IPS-18a (cell line): Measurements from ENCODE around the gene PSMA6.

Experiments
- H3K27ac ChIP-seq: one replicate; pipeline ENCODE4 v1.5.1; 2013; ENCODE audit warnings: low read length
- H3K27me3 ChIP-seq: one replicate; pipeline ENCODE4 v1.6.1; 2013; ENCODE audit warnings: mild to moderate bottlenecking, low read length; ENCODE audit not compliant: control insufficient read depth, insufficient read depth
- H3K36me3 ChIP-seq: one replicate; pipeline ENCODE4 v1.6.1; 2013; ENCODE audit warnings: low read depth, low read length; ENCODE audit not compliant: control insufficient read depth
- H3K4me1 ChIP-seq: one replicate; pipeline ENCODE4 v1.6.1; 2013; ENCODE audit warnings: low read depth, low read length; ENCODE audit not compliant: control insufficient read depth
- H3K4me3 ChIP-seq: one replicate; pipeline ENCODE4 v1.5.1; 2013; ENCODE audit warnings: low read length
- H3K9ac ChIP-seq: one replicate; pipeline ENCODE4 v1.6.1; 2013; ENCODE audit warnings: mild to moderate bottlenecking, low read length, moderate library complexity
- H3K9me3 ChIP-seq: one replicate; pipeline ENCODE4 v1.6.1; 2013; ENCODE audit warnings: low read depth, low read length; ENCODE audit not compliant: control insufficient read depth

Gene PSMA6

GRCh38 chr14:35362911-35363374, 70.8 kb downstream of the PSMA6 start:
- Histone ChIP-seq H3K27me3 (no peaks in the 10 kb centered on the region), H3K4me1 (peaks cover 2% of the 10 kb centered on the region), H3K9me3 (no peaks in the 10 kb centered on the region), H3K9ac (no peak overlapping the region), H3K27ac (no peak overlapping the region), H3K36me3 (no peaks in the 10 kb centered on the region), H3K4me3 (no peak overlapping the region)

- H3K4me3 ChIP-seq = no peak overlapping the region
Measured at GRCh38 chr14:35365130-35366055, 73.2 kb downstream of the PSMA6 start.

GRCh38 chr14:35366056-35366451, 73.9 kb downstream of the PSMA6 start:
- H3K27ac ChIP-seq = no peak overlapping the region
- peaks cover 7% of the 10 kb centered on the region for H3K4me1 ChIP-seq
- no peaks in the 10 kb centered on the region for H3K36me3 ChIP-seq
- no peak overlapping the region for H3K9ac ChIP-seq
- no peaks in the 10 kb centered on the region for H3K9me3 ChIP-seq
- H3K4me3 ChIP-seq = no peak overlapping the region
- no peaks in the 10 kb centered on the region for H3K27me3 ChIP-seq

More at GRCh38 chr14:35365130-35366055, 73.2 kb downstream of the PSMA6 start:
- Histone ChIP-seq H3K9me3 (no peaks in the 10 kb centered on the region), H3K9ac (no peak overlapping the region), H3K27me3 (no peaks in the 10 kb centered on the region), H3K27ac (no peak overlapping the region), H3K4me1 (peaks cover 7% of the 10 kb centered on the region), H3K36me3 (no peaks in the 10 kb centered on the region)

GRCh38 chr14:35366521-35366976, 74.4 kb downstream of the PSMA6 start:
- H3K27ac ChIP-seq = no peak overlapping the region
- no peak overlapping the region for H3K4me3 ChIP-seq
- no peaks in the 10 kb centered on the region for H3K9me3 ChIP-seq
- no peak overlapping the region for H3K9ac ChIP-seq
- H3K27me3 ChIP-seq = no peaks in the 10 kb centered on the region
- H3K36me3 ChIP-seq = no peaks in the 10 kb centered on the region
- peaks cover 7% of the 10 kb centered on the region for H3K4me1 ChIP-seq

- H3K9me3 ChIP-seq = no peaks in the 10 kb centered on the region
- peaks cover 7% of the 10 kb centered on the region for H3K4me1 ChIP-seq
- no peak overlapping the region for H3K27ac ChIP-seq
- no peaks in the 10 kb centered on the region for H3K36me3 ChIP-seq
- H3K9ac ChIP-seq = no peak overlapping the region
- no peaks in the 10 kb centered on the region for H3K27me3 ChIP-seq
- no peak overlapping the region for H3K4me3 ChIP-seq
Measured at GRCh38 chr14:35367056-35367372, 74.8 kb downstream of the PSMA6 start.
